AG04450 (cell line): Measurements from ENCODE around the gene EIF4G1. TPM values are rescaled to one million over a fixed set of nuclear protein-coding genes. Genes with fewer than 3 reads are reported as not detected.
A peak's percentile ranks its signal among the peaks of the same experiment; 100 is the strongest.

Source experiments
- CTCF ChIA-PET: fragments of 300-600, 350-600 bp; formaldehyde crosslinking; extraction: SDS; loops from one replicate; lab custom pipeline; 2022; ENCODE audit warnings: antibody characterized with exemption, inconsistent platforms; lab: Charles Lee
- POLR2A ChIA-PET: fragments of 350-600 bp; formaldehyde crosslinking; extraction: SDS; loops from one replicate; lab custom pipeline; 2021; ENCODE audit warnings: antibody characterized with exemption, inconsistent platforms; lab: Yijun Ruan, JAX
- DNase-seq: peaks from one replicate; pipeline ENCODE4 v3.0.0-alpha.2; 2011; ENCODE audit warnings: low read depth, low spot score
- H3K27ac ChIP-seq: one replicate; pipeline ENCODE4 v1.5.1; 2012; ENCODE audit warnings: low read depth, low read length, control low read depth
- H3K27me3 ChIP-seq: one replicate; pipeline ENCODE4 v1.6.0; 2012; ENCODE audit warnings: low read length; ENCODE audit not compliant: control insufficient read depth, insufficient read depth
- H3K4me3 ChIP-seq: 2 replicates; pipeline ENCODE4 v1.5.1; 2011; ENCODE audit warnings: mild to moderate bottlenecking, low read depth, low read length, control low read depth
- H3K9me3 ChIP-seq: 2 replicates; pipeline ENCODE4 v1.5.1; 2012; ENCODE audit warnings: low read length; ENCODE audit not compliant: control insufficient read depth, insufficient read depth
- polyA plus RNA-seq: library from polyadenylated mRNA; depleted of rRNA; stranded (reverse); fragments of >200 nt; gene quantifications from 2 replicates; pipeline ENCODE4 v1.2.3, GENCODE V29; 2011
- TF ChIP-seq, protein P1 (sequence below): IDR thresholded peaks from 2 replicates; pipeline ENCODE4 v1.5.1; 2011; ENCODE audit warnings: low read depth, low read length, control low read depth, inconsistent platforms

EIF4G1 gene
- polyA plus RNA-seq, 1 experiment, result 191 TPM

GRCh38 chr3:184296616-184297015 lies 17.8 kb upstream of the EIF4G1 start:
- CTCF ChIA-PET, result interaction anchor here (1.0 kb wide), 1 partner anchor 47 kb away, joined by 3 read pairs; no protein-coding TSS in a partner anchor
- H3K9me3 ChIP-seq, result no peaks in the 10 kb centered on the region; the same call in 1 of the 2 replicates
- H3K4me3 ChIP-seq, result no peak overlapping the region
- TF ChIP-seq, protein P1, sequence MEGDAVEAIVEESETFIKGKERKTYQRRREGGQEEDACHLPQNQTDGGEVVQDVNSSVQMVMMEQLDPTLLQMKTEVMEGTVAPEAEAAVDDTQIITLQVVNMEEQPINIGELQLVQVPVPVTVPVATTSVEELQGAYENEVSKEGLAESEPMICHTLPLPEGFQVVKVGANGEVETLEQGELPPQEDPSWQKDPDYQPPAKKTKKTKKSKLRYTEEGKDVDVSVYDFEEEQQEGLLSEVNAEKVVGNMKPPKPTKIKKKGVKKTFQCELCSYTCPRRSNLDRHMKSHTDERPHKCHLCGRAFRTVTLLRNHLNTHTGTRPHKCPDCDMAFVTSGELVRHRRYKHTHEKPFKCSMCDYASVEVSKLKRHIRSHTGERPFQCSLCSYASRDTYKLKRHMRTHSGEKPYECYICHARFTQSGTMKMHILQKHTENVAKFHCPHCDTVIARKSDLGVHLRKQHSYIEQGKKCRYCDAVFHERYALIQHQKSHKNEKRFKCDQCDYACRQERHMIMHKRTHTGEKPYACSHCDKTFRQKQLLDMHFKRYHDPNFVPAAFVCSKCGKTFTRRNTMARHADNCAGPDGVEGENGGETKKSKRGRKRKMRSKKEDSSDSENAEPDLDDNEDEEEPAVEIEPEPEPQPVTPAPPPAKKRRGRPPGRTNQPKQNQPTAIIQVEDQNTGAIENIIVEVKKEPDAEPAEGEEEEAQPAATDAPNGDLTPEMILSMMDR, result no peak
- H3K27me3 ChIP-seq, result peaks cover 14% of the 10 kb centered on the region
- no peak for DNase-seq
- H3K27ac ChIP-seq, result no peak overlapping the region
- POLR2A ChIA-PET, result no interaction called here

- Histone ChIP-seq H3K27ac (peak within 1 kb of the TSS; percentile 86), H3K4me3 (peak within 1 kb of the TSS; percentile 98), H3K9me3 (no peaks in the 10 kb centered on the region; the same call in 1 of the 2 replicates), H3K27me3 (peaks cover 6% of the 10 kb centered on the region)
- TF ChIP-seq, protein P1, result no peak
- POLR2A ChIA-PET, result interaction anchor here (1.8 kb wide), 1 partner anchor 17 kb away, joined by 7 read pairs; no protein-coding TSS in a partner anchor
- peak; percentile 89 for DNase-seq
- CTCF ChIA-PET, result interaction anchor here (0.8 to 1.6 kb wide), 2 partner anchors 9 to 403 kb away, joined by 3 to 4 read pairs; no protein-coding TSS in a partner anchor
Observed at GRCh38 chr3:184298759-184299487, 15.5 kb upstream of the EIF4G1 start, which contains the start of gene PSMD2. PSMD2 (plus strand) TSS chr3:184299241; CDS start chr3:184299267, 26 bp downstream.

GRCh38 chr3:184299488-184300377 lies 14.7 kb upstream of the EIF4G1 start:
- ChIA-PET POLR2A (interaction anchor here (0.7 to 1.8 kb wide), 2 partner anchors 16 to 123 kb away, joined by 3 to 7 read pairs; no protein-coding TSS in a partner anchor), CTCF (interaction anchor here (0.8 kb wide), 1 partner anchor 10 kb away, joined by 3 read pairs; no protein-coding TSS in a partner anchor)
- peak overlapping the region; percentile 86 for H3K27ac ChIP-seq
- peaks cover 5% of the 10 kb centered on the region for H3K27me3 ChIP-seq
- no peaks in the 10 kb centered on the region; the same call in 1 of the 2 replicates for H3K9me3 ChIP-seq
- peak overlapping the region; percentile 98 for H3K4me3 ChIP-seq
- TF ChIP-seq, protein P1, result no peak
- DNase-seq, result no peak

DNA sequence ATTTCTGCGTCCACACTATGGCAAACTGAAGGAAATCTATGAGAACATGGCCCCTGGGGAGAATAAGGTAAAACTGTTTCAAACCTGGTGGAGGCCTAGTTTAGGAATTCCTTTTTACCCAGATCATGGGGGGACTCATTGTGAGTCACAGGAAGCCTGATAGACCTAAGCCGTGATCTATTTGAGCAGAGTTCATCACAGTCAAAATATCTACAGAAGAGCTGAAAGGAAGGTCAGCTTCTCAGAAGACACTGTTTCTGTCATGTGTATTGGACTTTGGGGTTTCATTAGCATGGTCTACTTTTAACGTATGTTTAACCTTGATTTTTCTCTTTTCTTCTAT lies 14.1 kb upstream of the EIF4G1 start:
- ChIA-PET POLR2A (interaction anchor here (0.6 to 1.8 kb wide), 2 partner anchors 15 to 62 kb away, joined by 3 to 7 read pairs; partner anchors contain the start of genes CLCN2 and POLR2H), CTCF (no interaction called here)
- H3K27me3 ChIP-seq, result peaks cover 2% of the 10 kb centered on the region
- no peaks in the 10 kb centered on the region; the same call in 1 of the 2 replicates for H3K9me3 ChIP-seq
- no peak for DNase-seq
- TF ChIP-seq, protein P1, result no peak
- peak overlapping the region; percentile 86 for H3K27ac ChIP-seq
- peak overlapping the region; percentile 98 for H3K4me3 ChIP-seq
